Upper lobe of left lung (tissue), 4 donors: Measurements from ENCODE around the gene FMNL2.

Source experiments
- EP300 ChIP-seq, 4 donors: sonication (generic); formaldehyde crosslinking; IDR thresholded peaks; one replicate each; pipeline ENCODE4 v1.5.1; 2017; ENCODE audit warnings: antibody characterized with exemption in 4 of 4, control low read depth in 2 of 4
- POLR2A ChIP-seq, 4 donors: fragments of 450-650 bp; IDR thresholded peaks; one replicate each; pipeline ENCODE4 v1.5.1; 2016 to 2017; ENCODE audit warnings: antibody characterized with exemption in 4 of 4, mild to moderate bottlenecking in 2 of 4
- TF ChIP-seq, protein P1 (sequence below), 6 experiments: fragments of 450-650 bp in 4 of 6; fragments of 200-600 bp in 2 of 6; sonication (generic) in 2 of 6; IDR thresholded peaks; one replicate each; pipeline ENCODE4 v1.5.1; 2016 to 2019; ENCODE audit warnings: antibody characterized with exemption in 6 of 6

- TF ChIP-seq, protein P1, sequence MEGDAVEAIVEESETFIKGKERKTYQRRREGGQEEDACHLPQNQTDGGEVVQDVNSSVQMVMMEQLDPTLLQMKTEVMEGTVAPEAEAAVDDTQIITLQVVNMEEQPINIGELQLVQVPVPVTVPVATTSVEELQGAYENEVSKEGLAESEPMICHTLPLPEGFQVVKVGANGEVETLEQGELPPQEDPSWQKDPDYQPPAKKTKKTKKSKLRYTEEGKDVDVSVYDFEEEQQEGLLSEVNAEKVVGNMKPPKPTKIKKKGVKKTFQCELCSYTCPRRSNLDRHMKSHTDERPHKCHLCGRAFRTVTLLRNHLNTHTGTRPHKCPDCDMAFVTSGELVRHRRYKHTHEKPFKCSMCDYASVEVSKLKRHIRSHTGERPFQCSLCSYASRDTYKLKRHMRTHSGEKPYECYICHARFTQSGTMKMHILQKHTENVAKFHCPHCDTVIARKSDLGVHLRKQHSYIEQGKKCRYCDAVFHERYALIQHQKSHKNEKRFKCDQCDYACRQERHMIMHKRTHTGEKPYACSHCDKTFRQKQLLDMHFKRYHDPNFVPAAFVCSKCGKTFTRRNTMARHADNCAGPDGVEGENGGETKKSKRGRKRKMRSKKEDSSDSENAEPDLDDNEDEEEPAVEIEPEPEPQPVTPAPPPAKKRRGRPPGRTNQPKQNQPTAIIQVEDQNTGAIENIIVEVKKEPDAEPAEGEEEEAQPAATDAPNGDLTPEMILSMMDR (IDR thresholded peaks at IDR 0.05) = no peak
- TF ChIP-seq POLR2A (IDR thresholded peaks at IDR 0.05) = no peak
- no peak for TF ChIP-seq EP300 (IDR thresholded peaks at IDR 0.05)
Measured at GRCh38 chr2:152661076-152661475, 326.1 kb downstream of the FMNL2 start.
